HT-29 (cell line): ENCODE measurements around the gene MST1. TPM values are rescaled to one million over a fixed set of nuclear protein-coding genes. Genes with fewer than 3 reads are reported as not detected.

Experiments used
- DNase-seq: peaks from one replicate; pipeline ENCODE4 v3.0.0-alpha.2; 2015; ENCODE audit warnings: low spot score
- total RNA-seq: library from RNA; depleted of rRNA; stranded (reverse); fragments of >200 nt; shearing (Covaris generic); gene quantifications from 2 replicates; pipeline ENCODE4 v1.2.3, GENCODE V29; 2014; rRNA removed

MST1 gene
- 2.2 and 3.3 TPM in 2 replicates for total RNA-seq

GRCh38 chr3:49689046-49689907 is at the start of gene MST1, which contains the start of gene RNF123:
TSS of gene MST1 (minus strand) at chr3:49689474. CDS start at chr3:49688691, 783 bp downstream.
TSS of gene RNF123 (plus strand) at chr3:49689557. CDS start at chr3:49691166, 1,609 bp downstream.
- peak; percentile 78 for DNase-seq

DNA sequence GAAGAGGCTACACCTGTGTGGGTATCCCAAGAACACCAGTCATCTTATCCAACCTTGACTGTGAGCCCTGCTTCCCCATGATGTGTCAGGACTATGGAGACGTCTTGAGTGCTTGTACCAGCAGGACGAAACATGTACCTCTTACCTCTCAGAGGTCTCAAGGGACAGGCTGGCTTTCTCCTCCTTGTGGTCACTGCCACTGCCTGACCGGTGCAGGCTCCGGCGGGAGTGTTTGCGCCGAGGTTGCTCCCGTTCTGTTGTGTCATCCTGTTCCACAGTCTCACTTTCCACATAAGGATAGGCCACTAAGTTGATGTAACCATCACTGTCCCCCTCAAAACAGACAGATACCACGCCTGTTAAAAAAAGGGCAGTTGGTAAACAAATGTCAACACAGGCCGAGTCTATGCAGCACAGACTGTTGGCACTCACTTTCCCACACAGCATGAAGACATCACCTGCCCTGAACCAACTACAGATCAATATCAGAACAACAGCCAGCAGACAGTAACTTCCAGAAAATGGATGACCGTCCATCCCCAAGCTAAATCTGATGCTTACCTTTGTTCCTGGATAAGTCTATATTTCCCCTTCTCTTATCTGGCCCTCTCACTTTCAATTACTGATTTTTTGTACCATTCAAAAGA is 48.9 kb upstream of the MST1 start:
- DNase-seq, result no peak

GRCh38 chr3:49734752-49735151 is 45.5 kb upstream of the MST1 start:
- DNase-seq, result no peak

GRCh38 chr3:49733551-49733950 is 44.3 kb upstream of the MST1 start:
- no peak for DNase-seq

GRCh38 chr3:49732597-49732996 is 43.3 kb upstream of the MST1 start:
- no peak for DNase-seq

DNA sequence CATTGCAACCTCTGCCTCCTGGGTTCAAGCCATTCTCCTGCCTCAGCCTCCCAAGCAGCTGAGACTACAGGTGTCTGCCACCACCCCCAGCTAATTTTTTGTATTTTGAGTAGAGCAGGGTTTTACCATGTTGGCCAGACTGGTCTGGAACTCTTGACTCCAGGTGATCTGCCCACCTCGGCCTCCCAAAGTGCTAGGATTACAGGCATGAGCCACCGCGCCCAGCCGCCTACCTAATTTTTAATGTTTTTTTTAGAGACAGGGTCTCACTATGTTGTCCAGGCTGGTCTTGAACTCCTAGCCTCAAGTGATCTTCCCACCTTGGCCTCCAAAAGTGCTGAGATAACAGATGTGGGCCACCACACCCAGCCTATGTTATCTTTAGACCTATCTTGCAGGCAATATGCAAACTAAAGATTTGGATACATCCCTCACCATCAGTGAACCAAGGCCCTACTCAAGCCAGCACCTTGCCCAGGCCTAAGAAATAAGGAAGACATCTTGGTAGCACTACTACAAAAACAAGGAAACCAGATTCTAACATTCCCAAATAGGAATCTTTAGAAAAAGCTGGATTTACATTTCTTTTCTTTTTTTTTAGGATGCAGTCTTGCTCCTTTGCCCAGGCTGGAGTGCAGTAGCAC is 40.8 kb upstream of the MST1 start:
- no peak for DNase-seq

GRCh38 chr3:49727924-49728361 is 38.7 kb upstream of the MST1 start:
- no peak for DNase-seq

GRCh38 chr3:49727154-49727923 is 38.1 kb upstream of the MST1 start:
- no peak for DNase-seq

GRCh38 chr3:49725906-49726681 is 36.8 kb upstream of the MST1 start:
- no peak for DNase-seq

DNA sequence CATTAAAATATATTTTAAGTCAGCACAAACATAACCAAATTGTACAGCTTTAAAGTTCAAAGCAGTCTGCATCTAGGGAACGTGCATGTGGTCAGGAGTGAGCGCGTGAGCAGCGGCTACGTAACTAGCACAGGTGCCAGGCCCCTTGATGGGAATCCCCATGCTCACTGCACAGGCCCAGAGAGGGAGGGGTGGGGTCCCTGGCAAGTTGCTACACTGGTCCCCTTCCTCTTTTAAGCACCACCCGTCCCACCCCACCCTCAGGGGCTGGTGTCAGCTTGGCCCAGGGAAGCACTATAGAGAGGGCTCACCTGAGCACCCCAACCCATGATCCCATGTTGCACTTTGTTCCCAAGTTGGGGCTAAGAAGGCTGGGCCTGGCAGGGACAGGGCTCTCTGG is 35.3 kb upstream of the MST1 start:
- no peak for DNase-seq

DNA sequence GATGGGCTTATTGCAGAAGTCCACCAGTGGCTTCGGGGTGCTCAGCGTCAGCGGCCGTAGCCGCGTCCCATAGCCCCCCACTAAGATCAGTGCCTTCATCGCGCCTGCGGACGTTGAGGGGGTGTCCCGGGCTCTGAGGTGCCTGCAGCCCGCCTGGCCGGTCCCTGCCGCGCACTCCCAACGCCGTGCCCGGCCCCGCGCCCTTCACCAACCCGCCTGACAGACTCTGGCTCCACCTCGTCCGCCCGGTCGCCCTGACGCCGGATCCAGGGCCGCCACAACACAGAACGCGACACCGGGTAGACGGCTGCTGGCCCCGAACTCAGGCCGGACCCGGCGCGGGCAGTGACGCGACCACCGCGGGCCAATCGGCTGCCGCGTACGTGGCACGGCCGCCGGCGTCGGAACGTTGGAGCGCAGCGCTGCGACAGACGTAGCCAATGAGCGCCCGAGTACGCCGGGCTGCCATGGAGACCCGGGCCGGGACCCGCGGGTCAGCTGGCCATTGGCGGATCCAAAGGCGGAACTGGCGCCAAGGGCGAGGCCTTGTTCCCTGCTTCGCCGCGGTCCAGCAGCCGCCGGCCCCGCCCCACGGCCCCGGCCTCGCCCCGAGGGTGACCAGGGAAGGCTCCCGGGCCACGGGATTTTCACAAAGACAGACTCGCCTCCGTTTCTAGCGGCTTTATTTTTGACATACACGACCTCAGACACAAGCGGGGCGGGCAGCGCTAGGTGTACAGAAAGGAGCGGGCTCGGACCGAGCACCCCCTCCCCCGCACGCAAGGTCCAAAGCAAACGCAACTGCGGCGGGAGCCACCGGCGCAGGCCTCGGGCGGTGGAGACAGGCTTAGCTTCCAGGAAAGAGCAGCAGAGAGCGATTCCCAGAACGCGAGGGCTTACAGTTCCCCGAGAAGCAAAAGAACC is 34.6 kb upstream of the MST1 start, which contains the start of gene GMPPB:
GMPPB (minus strand) TSS at position 324 of the 924 bp plus-strand sequence; CDS start at position 99, 225 bp downstream.
- DNase-seq, result peak; percentile 95

- peak; percentile 54 for DNase-seq
Measured at GRCh38 chr3:49723296-49723627, 34.0 kb upstream of the MST1 start.

DNA sequence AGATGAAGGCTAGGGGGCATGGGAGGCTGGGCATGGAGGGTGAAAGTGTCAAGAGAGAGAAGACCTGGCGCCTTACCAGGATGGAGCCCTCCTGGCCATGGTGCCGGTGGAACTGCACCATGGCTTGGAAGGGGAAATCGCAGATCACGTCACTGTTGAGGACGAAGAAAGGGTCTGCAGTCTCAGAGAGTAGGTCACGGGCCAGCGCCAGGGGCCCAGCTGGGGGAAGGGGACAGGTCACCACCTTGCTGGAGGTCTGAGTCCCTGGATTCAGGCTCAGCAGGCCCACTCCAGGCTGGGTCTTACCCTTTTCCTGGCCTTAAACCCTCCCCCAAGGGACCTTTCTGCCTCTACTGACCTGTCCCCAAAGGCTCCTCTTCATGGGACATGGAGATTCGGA is 33.6 kb upstream of the MST1 start:
- DNase-seq, result no peak

DNA sequence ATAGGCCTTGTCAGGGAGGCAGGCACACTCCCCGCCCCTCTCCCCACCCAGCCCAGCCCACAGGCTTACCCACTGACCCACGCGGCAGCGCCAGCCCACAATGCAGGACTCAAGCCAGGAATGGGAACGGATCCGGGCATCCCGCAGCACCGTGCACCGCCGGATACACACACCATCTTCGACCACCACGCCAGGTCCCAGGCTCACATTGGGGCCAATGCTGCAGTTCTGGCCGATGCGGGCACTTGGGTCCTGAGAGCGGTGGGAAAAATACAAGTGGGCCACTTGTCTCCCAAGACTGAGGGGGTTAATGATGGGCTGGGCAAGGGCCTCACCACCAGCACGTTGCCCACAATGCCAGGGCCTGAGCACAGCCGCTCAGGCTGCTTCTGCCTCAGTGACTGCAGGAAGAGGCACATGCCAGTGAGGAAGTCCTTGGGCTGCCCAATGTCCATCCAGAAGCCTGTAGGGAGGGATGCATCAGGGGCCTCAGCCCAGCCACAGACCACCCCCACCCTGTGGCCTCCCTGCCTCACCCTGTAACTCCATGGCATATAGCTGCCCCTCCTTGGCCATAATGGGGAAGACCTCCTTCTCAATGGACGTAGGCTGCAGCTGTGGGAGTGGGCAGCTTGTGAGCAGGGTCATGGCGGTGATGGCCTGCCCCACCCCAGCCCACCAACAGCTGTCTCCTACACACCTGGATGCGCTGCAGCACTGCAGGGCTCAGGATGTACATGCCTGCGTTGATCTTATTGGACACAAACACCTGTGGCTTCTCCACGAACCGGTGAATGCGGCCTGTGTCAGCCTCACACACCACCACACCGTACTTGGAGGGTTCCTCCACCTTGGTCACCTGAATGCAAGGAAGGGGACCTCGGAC is 32.9 kb upstream of the MST1 start:
- DNase-seq, result no peak

DNA sequence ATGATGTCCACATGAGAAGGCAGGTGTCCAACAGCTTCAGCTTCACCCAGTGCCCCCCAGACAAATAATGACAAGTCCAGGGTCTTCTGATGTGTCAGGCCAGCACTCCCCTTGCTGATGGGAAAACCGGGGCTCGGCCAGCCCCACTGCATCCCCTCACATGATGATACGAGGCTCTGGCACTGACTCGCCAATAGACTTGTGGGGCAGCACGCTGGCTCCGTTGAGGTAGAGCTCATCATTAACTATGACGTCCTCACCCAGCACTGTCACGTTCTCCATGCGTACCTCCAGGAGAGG is 32.3 kb upstream of the MST1 start:
- no peak for DNase-seq

GRCh38 chr3:49720855-49721595 is 31.8 kb upstream of the MST1 start:
- no peak for DNase-seq

GRCh38 chr3:49719214-49719884 is 30.1 kb upstream of the MST1 start, which contains the start of gene AMIGO3:
TSS of gene AMIGO3 (minus strand) at chr3:49719684. CDS start at chr3:49719465, 219 bp downstream.
- peak; percentile 84 for DNase-seq
